ENCODE results near the gene MDM4.

GRCh38 chr1:204494281-204495077 is 21.7 kb upstream of the MDM4 start, which contains the start of gene PIK3C2B:
- peak; percentile 78 for TF ChIP-seq POLR2AphosphoS5 (IDR thresholded peaks at IDR 0.05; ENCODE audit: insufficient read depth, low read depth, low read length)
- TF ChIP-seq EZH2 (IDR thresholded peaks at IDR 0.05; ENCODE audit: borderline replicate concordance, low read depth, low read length, severe bottlenecking), result no peak
- peak; percentile 49 to 64 for TF ChIP-seq CTCF (IDR thresholded peaks at IDR 0.05; ENCODE audit: extremely low read depth in 1 of 2, insufficient read depth in 1 of 2, low read depth in 1 of 2, low read length in 2 of 2)
- peak; percentile 82 for TF ChIP-seq POLR2A (IDR thresholded peaks at IDR 0.05; ENCODE audit: low read depth, low read length)
- no peak for TF ChIP-seq FOS (IDR thresholded peaks at IDR 0.05; ENCODE audit: borderline replicate concordance, insufficient read depth, low read length)
- peak; percentile 4 for TF ChIP-seq MYC (IDR thresholded peaks at IDR 0.05; ENCODE audit: low read depth, low read length)
- no peak for TF ChIP-seq JUN (IDR thresholded peaks at IDR 0.05; ENCODE audit: borderline replicate concordance, insufficient read depth, insufficient read length, low read depth)
- no peak for TF ChIP-seq GATA2 (IDR thresholded peaks at IDR 0.05; ENCODE audit: insufficient read depth, insufficient read length, low read depth, low read length)

Measured in endothelial cell of umbilical vein (primary cell).